A673 (cell line): ENCODE measurements around the gene ZFR. TPM values are rescaled to one million over a fixed set of nuclear protein-coding genes. Genes with fewer than 3 reads are reported as not detected.

ENCODE experiments used
- BruUV-seq: library from RNA; stranded (reverse); fragments of 400-500 nt; replicated peaks from 2 replicates; lab custom pipeline; 2021; lab: Mats Ljungman, UMichigan
- CTCF ChIA-PET: fragments of 300-600 bp; sonication (Branson Sonifier 250); formaldehyde crosslinking; loops from one replicate; lab custom pipeline; 2022; ENCODE audit warnings: antibody characterized with exemption; lab: Charles Lee
- POLR2A ChIA-PET: fragments of 300-600 bp; sonication (Branson Sonifier 250); formaldehyde crosslinking; loops from one replicate; lab custom pipeline; 2022; ENCODE audit warnings: antibody characterized with exemption; ENCODE audit not compliant: low non-redundant PET; lab: Charles Lee
- DNase-seq: peaks from one replicate; pipeline ENCODE4 v3.0.0-alpha.2; 2015; ENCODE audit warnings: low spot score
- H3K27ac ChIP-seq: fragments of 200-600 bp; sonication (generic); 2 replicates; pipeline ENCODE4 v1.5.1; 2016; ENCODE audit warnings: mixed run types, low read depth, mild to moderate bottlenecking, mixed read lengths, antibody characterized with exemption, low read length; ENCODE audit not compliant: poor library complexity, severe bottlenecking
- H3K27me3 ChIP-seq: fragments of 200-600 bp; sonication (generic); replicated peaks from 2 replicates; pipeline ENCODE4 v1.6.1; 2017; ENCODE audit warnings: mixed run types, low read depth, mild to moderate bottlenecking, mixed read lengths, antibody characterized with exemption, low read length; ENCODE audit not compliant: insufficient read depth, poor library complexity
- H3K36me3 ChIP-seq: fragments of 200-600 bp; sonication (generic); 2 replicates; pipeline ENCODE4 v1.6.1; 2016; ENCODE audit warnings: mixed run types, mild to moderate bottlenecking, mixed read lengths, antibody characterized with exemption, low read length; ENCODE audit not compliant: insufficient read depth, poor library complexity, severe bottlenecking
- H3K4me1 ChIP-seq: fragments of 200-600 bp; sonication (generic); 2 replicates; pipeline ENCODE4 v1.6.1; 2017; ENCODE audit warnings: mixed run types, mild to moderate bottlenecking, mixed read lengths, antibody characterized with exemption, low read length; ENCODE audit not compliant: insufficient read depth, poor library complexity, severe bottlenecking
- H3K4me3 ChIP-seq: fragments of 200-600 bp; sonication (generic); 2 replicates; pipeline ENCODE4 v1.5.1; 2016; ENCODE audit warnings: low read depth, mixed run types, mild to moderate bottlenecking, mixed read lengths, low read length; ENCODE audit not compliant: poor library complexity, severe bottlenecking
- H3K9me3 ChIP-seq: fragments of 200-600 bp; sonication (generic); 2 replicates; pipeline ENCODE4 v1.6.1; 2016; ENCODE audit warnings: mixed run types, low read depth, mild to moderate bottlenecking, mixed read lengths, antibody characterized with exemption, low read length; ENCODE audit not compliant: poor library complexity, severe bottlenecking
- EZH2 ChIP-seq: fragments of 200-600 bp; sonication (generic); IDR thresholded peaks from 2 replicates; pipeline ENCODE4 v1.6.1; 2017; ENCODE audit warnings: borderline replicate concordance, low read depth, mild to moderate bottlenecking, mixed read lengths, antibody characterized with exemption, low read length; ENCODE audit not compliant: poor library complexity, severe bottlenecking
- intact Hi-C: fragments of 100-400 bp; cut with micrococcal nuclease; formaldehyde crosslinking; loops from one replicate; pipeline ENCODE4 v1.10.0; 2022; ENCODE audit not compliant: unreplicated experiment
- total RNA-seq: library from RNA; stranded (reverse); gene quantifications from 2 replicates; pipeline ENCODE4 v1.2.3, GENCODE V29; 2021
- TF ChIP-seq, protein P1 (sequence below): fragments of 300-800, 200-600 bp; sonication (generic); conservative IDR thresholded peaks from 2 replicates; pipeline ENCODE4 v1.5.1; 2017; ENCODE audit warnings: low read depth, mild to moderate bottlenecking, antibody characterized with exemption, low read length, moderate library complexity, mixed read lengths

ZFR gene
- total RNA-seq, 1 experiment from 2014 or later: 110 TPM

DNA sequence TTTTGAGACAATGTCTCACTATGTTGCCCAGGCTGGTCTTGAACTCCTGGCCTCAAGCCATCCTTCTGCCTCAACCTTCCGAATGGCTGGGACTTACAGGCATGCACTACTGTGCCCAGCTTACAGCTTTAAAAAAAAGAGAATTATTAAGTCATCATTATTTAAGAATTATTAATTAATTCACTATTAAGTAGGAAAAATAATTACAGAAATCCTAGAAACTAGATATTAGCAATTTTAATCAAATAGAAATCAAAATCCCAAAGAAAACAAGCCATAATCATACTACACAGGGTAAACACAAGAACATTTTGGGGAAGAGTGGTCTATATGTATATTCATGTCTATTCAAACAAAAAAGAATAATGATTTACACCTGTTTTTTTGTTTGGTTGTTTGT lies 112.2 kb downstream of the ZFR start:
- CTCF ChIA-PET: no interaction called here
- H3K36me3 ChIP-seq: no peaks in the 10 kb centered on the region
- no peaks in the 10 kb centered on the region for H3K4me1 ChIP-seq
- POLR2A ChIA-PET: no interaction called here
- no TSS peak for BruUV-seq
- TF ChIP-seq, protein P1, sequence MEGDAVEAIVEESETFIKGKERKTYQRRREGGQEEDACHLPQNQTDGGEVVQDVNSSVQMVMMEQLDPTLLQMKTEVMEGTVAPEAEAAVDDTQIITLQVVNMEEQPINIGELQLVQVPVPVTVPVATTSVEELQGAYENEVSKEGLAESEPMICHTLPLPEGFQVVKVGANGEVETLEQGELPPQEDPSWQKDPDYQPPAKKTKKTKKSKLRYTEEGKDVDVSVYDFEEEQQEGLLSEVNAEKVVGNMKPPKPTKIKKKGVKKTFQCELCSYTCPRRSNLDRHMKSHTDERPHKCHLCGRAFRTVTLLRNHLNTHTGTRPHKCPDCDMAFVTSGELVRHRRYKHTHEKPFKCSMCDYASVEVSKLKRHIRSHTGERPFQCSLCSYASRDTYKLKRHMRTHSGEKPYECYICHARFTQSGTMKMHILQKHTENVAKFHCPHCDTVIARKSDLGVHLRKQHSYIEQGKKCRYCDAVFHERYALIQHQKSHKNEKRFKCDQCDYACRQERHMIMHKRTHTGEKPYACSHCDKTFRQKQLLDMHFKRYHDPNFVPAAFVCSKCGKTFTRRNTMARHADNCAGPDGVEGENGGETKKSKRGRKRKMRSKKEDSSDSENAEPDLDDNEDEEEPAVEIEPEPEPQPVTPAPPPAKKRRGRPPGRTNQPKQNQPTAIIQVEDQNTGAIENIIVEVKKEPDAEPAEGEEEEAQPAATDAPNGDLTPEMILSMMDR: no peak
- TF ChIP-seq EZH2: no peak
- no peaks in the 10 kb centered on the region for H3K27me3 ChIP-seq
- intact Hi-C loops: no loop called here
- H3K9me3 ChIP-seq: peaks cover 3% of the 10 kb centered on the region
- DNase-seq: no peak
- H3K4me3 ChIP-seq: no peak overlapping the region
- H3K27ac ChIP-seq: no peak overlapping the region

DNA sequence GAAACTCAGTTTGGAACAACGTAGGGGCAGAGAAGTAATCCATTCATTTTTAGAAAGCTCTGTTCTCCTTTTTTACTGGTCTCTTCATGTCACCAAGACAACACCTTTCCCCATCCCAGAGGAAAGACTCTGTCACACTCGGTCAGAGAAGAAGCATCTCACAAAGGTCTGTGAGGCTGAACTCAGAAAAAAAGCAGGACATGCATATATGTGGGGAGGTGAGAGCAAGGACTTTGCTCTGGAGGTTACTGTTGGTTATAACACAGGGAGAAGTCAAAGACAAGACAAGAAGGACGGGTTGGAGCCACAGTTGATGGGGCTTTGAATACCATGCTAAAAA lies 112.6 kb downstream of the ZFR start:
- Histone ChIP-seq H3K36me3 (no peaks in the 10 kb centered on the region), H3K27ac (no peak overlapping the region), H3K9me3 (peaks cover 3% of the 10 kb centered on the region), H3K27me3 (no peaks in the 10 kb centered on the region), H3K4me3 (no peak overlapping the region), H3K4me1 (no peaks in the 10 kb centered on the region)
- no peak for DNase-seq
- ChIA-PET POLR2A (no interaction called here), CTCF (no interaction called here)
- TF ChIP-seq EZH2: no peak
- TF ChIP-seq, protein P1: no peak
- intact Hi-C loops: no loop called here
- BruUV-seq: no TSS peak

DNA sequence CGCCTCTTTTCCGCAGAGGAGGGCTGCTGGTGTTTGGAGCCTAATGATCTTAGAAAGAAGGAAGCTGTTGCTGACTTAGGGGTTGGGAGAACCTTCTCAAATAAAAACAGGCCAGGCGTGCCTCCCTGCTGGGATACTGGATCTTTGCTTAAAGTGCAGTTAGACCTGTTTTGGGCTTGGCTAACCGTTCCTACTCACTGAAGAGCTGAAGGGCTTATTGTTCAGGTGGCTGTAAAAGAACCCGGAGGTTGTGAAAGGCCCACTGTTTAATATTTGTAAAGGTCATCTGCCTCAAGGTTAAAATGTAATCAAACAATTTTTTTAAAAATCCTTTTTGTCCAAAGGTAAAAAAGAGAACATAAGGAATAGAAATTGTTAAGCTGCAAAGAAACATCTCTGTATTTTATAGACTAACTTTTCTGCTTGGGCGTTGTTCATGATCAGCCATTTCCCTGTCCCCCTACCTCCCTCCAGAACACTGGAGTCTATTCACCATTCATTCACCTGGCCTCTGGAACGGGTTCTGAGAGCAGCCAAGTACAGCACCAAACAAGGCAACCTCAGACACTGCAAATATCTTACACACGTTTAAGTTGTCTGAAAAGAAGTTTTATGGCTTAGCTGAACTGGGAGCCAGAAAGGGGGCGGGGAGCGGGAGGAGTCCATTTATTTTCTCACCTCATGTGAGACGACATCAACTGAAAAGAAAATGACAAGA lies 113.2 kb downstream of the ZFR start:
- Histone ChIP-seq H3K27ac (no peak overlapping the region), H3K9me3 (no peaks in the 10 kb centered on the region), H3K4me1 (no peaks in the 10 kb centered on the region), H3K4me3 (no peak overlapping the region), H3K27me3 (no peaks in the 10 kb centered on the region), H3K36me3 (no peaks in the 10 kb centered on the region)
- CTCF ChIA-PET: no interaction called here
- TF ChIP-seq, protein P1: no peak
- no peak for TF ChIP-seq EZH2
- POLR2A ChIA-PET: no interaction called here
- no peak for DNase-seq
- BruUV-seq: no TSS peak
- intact Hi-C loops: no loop called here
